ENCODE results near the gene SATB2. TPM values are rescaled to one million over a fixed set of nuclear protein-coding genes. Genes with fewer than 3 reads are reported as not detected.

SATB2 gene
- total RNA-seq, 1 donor from 2014 or later, result 5.5 TPM

DNA sequence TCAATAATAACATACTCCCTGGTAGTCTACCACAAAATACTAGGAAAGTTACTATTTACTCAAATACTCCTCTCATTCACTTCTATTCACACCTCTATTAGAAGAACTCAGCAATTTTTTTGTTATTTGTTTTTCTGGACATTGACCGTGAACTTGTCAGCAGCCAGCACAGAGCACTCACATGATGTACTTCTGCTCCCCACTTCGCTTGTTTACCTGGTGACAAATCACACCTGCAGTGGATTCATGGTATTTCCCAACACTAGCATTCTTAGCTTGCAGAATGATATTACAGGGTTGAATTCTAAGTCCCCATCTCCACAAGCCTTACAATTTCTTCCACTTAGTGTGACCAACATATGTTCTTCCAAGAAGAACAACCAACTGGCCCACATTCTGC is 238.2 kb downstream of the SATB2 start:
- DNase-seq (ENCODE audit: low read depth), result no peak
- H3K27me3 ChIP-seq (ENCODE audit: control insufficient read depth, insufficient read depth, low read length), result no peaks in the 10 kb centered on the region
- TF ChIP-seq, protein P1, sequence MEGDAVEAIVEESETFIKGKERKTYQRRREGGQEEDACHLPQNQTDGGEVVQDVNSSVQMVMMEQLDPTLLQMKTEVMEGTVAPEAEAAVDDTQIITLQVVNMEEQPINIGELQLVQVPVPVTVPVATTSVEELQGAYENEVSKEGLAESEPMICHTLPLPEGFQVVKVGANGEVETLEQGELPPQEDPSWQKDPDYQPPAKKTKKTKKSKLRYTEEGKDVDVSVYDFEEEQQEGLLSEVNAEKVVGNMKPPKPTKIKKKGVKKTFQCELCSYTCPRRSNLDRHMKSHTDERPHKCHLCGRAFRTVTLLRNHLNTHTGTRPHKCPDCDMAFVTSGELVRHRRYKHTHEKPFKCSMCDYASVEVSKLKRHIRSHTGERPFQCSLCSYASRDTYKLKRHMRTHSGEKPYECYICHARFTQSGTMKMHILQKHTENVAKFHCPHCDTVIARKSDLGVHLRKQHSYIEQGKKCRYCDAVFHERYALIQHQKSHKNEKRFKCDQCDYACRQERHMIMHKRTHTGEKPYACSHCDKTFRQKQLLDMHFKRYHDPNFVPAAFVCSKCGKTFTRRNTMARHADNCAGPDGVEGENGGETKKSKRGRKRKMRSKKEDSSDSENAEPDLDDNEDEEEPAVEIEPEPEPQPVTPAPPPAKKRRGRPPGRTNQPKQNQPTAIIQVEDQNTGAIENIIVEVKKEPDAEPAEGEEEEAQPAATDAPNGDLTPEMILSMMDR (IDR thresholded peaks at IDR 0.05; ENCODE audit: insufficient read depth, low read length, poor library complexity, severe bottlenecking), result no peak
- no peaks in the 10 kb centered on the region for H3K36me3 ChIP-seq (ENCODE audit: control insufficient read depth, insufficient read depth, low read length)
- H3K4me3 ChIP-seq (ENCODE audit: low read depth, low read length), result no peak overlapping the region
